ENCODE measurements around the gene LMX1A. TPM values are rescaled to one million over a fixed set of nuclear protein-coding genes. Genes with fewer than 3 reads are reported as not detected.

LMX1A gene
- total RNA-seq, 2 donors from 2014 or later, result 0.22 to 0.64 TPM

DNA sequence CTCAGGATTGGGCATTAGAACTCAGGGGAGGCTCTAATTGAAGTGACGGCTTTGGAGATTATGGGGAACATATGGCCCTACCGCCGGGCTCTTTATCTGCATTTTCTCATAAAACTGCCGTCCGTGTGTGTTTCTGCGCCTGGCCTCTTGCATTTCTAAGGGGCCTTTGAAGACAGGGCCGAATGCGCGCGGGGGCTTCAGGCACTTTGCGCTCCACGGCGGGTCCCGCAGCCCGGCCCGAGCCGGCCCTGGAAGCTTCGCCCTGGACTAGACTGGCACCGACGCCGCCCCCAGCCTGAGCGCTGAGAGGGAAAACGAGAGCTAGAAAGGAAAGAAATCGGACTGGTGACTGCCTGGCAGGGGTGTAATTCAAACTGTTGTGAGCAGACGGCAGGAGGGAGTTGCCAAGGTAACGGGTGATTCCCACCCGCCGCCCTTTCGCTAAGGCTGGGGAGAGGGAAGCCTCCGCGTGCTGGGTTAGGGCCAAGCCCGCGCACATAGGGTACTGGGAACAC is 120.7 kb downstream of the LMX1A start:
- no peaks in the 10 kb centered on the region for H3K36me3 ChIP-seq
- H3K4me1 ChIP-seq, result no peaks in the 10 kb centered on the region
- TF ChIP-seq CTCF (IDR thresholded peaks at IDR 0.05), result no peak
- H3K27ac ChIP-seq, result no peak overlapping the region
- H3K27me3 ChIP-seq, result peaks cover 14% of the 10 kb centered on the region
- no peak for DNase-seq
- intact Hi-C loops (cut with DNase I), result no loop called here
- H3K9ac ChIP-seq (ENCODE audit: low read depth in 2 of 2, low read length in 2 of 2), result no peak overlapping the region
- no peaks in the 10 kb centered on the region for H3K9me3 ChIP-seq
- H3K4me3 ChIP-seq, result peak overlapping the region; percentile 10

- Histone ChIP-seq H3K9me3 (no peaks in the 10 kb centered on the region), H3K27ac (no peak overlapping the region), H3K36me3 (no peaks in the 10 kb centered on the region), H3K4me1 (no peaks in the 10 kb centered on the region), H3K27me3 (peaks cover 14% of the 10 kb centered on the region), H3K4me3 (peak overlapping the region; percentile 10), H3K9ac (ENCODE audit: low read depth in 2 of 2, low read length in 2 of 2) (no peak overlapping the region)
- DNase-seq, result no peak
- no peak for TF ChIP-seq CTCF (IDR thresholded peaks at IDR 0.05)
- intact Hi-C loops (cut with DNase I), result no loop called here
Measured at GRCh38 chr1:165235155-165235776, 121.2 kb downstream of the LMX1A start.

GRCh38 chr1:165234149-165234548 is 122.4 kb downstream of the LMX1A start:
- H3K9ac ChIP-seq (ENCODE audit: low read depth in 2 of 2, low read length in 2 of 2), result no peak overlapping the region
- no peak overlapping the region for H3K27ac ChIP-seq
- intact Hi-C loops (cut with DNase I), result no loop called here
- no peak overlapping the region for H3K4me3 ChIP-seq
- H3K36me3 ChIP-seq, result no peaks in the 10 kb centered on the region
- H3K4me1 ChIP-seq, result no peaks in the 10 kb centered on the region
- no peaks in the 10 kb centered on the region for H3K9me3 ChIP-seq
- H3K27me3 ChIP-seq, result peaks cover 14% of the 10 kb centered on the region
- no peak for TF ChIP-seq CTCF (IDR thresholded peaks at IDR 0.05)
- no peak for DNase-seq

DNA sequence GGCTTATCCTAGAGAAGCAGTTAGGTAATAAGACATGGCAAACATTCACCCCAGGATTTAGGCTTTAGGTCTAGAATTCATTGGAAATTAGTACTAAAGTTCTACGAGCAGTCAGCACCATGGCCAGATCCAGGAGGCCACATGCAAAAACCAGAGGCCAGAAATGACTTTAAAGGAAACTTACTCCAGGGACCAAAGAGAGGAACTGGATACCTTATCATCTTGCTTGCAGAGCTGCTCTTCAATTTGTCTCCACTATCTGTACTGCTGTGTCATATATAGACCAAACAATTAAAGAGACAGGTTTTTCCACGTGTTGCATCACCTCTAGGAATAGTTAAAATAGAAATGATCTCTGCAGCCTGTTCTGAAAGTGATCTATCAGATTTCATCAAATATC is 127.8 kb downstream of the LMX1A start:
- no peaks in the 10 kb centered on the region for H3K36me3 ChIP-seq
- no peak overlapping the region for H3K9ac ChIP-seq (ENCODE audit: low read depth in 2 of 2, low read length in 2 of 2)
- TF ChIP-seq CTCF (IDR thresholded peaks at IDR 0.05), result no peak
- H3K4me3 ChIP-seq, result no peak overlapping the region
- H3K27me3 ChIP-seq, result no peaks in the 10 kb centered on the region
- H3K9me3 ChIP-seq, result no peaks in the 10 kb centered on the region
- intact Hi-C loops (cut with DNase I), result no loop called here
- H3K4me1 ChIP-seq, result no peaks in the 10 kb centered on the region
- H3K27ac ChIP-seq, result no peak overlapping the region
- no peak for DNase-seq

- Histone ChIP-seq H3K27ac (no peak overlapping the region), H3K27me3 (no peaks in the 10 kb centered on the region), H3K4me1 (no peaks in the 10 kb centered on the region), H3K9me3 (no peaks in the 10 kb centered on the region), H3K36me3 (no peaks in the 10 kb centered on the region), H3K9ac (ENCODE audit: low read depth in 2 of 2, low read length in 2 of 2) (no peak overlapping the region), H3K4me3 (no peak overlapping the region)
- no peak for DNase-seq
- TF ChIP-seq CTCF (IDR thresholded peaks at IDR 0.05), result no peak
- intact Hi-C loops (cut with DNase I), result no loop called here
Measured at GRCh38 chr1:165228111-165228655, 128.3 kb downstream of the LMX1A start.

All from colonic mucosa (tissue), 4 donors.